Omental fat pad (tissue), 4 donors: ENCODE data around the gene TMEM161A. TPM values are rescaled to one million over a fixed set of nuclear protein-coding genes. Genes with fewer than 3 reads are reported as not detected.

Experiments
- ATAC-seq: fragments of 150-250 bp; one replicate; pipeline ENCODE4 v1.9.1; 2016; ENCODE audit warnings: mild to moderate bottlenecking, moderate library complexity; ENCODE audit not compliant: low FRiP score
- DNase-seq: peaks from one replicate; pipeline ENCODE4 v3.0.0-alpha.2; 2019; ENCODE audit warnings: low spot score
- total RNA-seq, 4 donors: library from RNA; depleted of rRNA; stranded (reverse); fragments of >200 nt; gene quantifications; one replicate each; pipeline ENCODE4 v1.1.0, GENCODE V29; 2016
- TF ChIP-seq, protein P1 (sequence below), 3 donors: fragments of 450-650 bp; IDR thresholded peaks; one replicate each; pipeline ENCODE4 v1.5.1; 2016 to 2017; ENCODE audit warnings: antibody characterized with exemption in 3 of 3, mild to moderate bottlenecking in 3 of 3, moderate library complexity in 2 of 3

The TMEM161A gene
- total RNA-seq, 4 donors from 2014 or later: 12.0 to 16.8 (median 15.8) TPM

DNA sequence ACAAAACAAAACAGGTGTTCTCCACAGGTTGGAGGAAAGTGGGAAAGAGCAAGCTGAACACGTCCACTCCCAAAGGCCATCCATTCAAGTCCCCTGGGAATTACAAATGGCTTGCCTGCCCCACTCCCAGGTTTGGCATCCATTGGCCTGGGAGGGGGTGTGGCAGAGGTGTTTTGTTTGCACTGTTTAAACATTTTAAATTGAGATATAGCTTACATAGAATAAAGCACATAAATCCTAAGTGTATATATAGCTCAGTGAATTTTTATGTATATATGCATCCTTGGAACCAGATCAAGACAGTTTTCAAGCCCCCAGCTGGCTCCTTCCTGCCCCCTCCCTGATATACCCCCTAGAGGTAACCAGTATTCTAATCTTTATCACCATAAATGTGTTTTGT is 61.8 kb downstream of the TMEM161A start:
- TF ChIP-seq, protein P1, sequence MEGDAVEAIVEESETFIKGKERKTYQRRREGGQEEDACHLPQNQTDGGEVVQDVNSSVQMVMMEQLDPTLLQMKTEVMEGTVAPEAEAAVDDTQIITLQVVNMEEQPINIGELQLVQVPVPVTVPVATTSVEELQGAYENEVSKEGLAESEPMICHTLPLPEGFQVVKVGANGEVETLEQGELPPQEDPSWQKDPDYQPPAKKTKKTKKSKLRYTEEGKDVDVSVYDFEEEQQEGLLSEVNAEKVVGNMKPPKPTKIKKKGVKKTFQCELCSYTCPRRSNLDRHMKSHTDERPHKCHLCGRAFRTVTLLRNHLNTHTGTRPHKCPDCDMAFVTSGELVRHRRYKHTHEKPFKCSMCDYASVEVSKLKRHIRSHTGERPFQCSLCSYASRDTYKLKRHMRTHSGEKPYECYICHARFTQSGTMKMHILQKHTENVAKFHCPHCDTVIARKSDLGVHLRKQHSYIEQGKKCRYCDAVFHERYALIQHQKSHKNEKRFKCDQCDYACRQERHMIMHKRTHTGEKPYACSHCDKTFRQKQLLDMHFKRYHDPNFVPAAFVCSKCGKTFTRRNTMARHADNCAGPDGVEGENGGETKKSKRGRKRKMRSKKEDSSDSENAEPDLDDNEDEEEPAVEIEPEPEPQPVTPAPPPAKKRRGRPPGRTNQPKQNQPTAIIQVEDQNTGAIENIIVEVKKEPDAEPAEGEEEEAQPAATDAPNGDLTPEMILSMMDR (IDR thresholded peaks at IDR 0.05): no peak
- no peak for DNase-seq
- no peak for ATAC-seq

DNA sequence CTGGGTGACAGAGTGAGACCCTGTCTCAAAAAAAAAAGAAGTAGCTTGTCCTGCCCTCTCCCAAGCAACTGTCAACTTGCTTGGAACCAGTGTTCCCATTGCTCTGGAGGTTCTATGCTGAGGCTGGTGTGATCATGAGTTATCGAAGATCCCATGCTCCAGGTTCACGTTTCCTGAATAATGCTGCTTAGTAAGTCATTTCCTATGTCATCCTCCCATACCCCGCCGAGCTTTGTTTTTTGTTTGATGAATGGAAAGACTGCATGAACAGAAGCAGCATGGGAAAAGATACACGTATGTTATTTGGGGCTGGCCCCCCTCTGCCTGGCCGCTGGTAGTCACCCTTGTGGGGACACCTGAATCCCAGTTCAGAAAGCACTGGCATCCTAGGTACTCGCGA is 63.2 kb downstream of the TMEM161A start:
- ATAC-seq (no peak), DNase-seq (no peak)
- TF ChIP-seq, protein P1 (IDR thresholded peaks at IDR 0.05): no peak

DNA sequence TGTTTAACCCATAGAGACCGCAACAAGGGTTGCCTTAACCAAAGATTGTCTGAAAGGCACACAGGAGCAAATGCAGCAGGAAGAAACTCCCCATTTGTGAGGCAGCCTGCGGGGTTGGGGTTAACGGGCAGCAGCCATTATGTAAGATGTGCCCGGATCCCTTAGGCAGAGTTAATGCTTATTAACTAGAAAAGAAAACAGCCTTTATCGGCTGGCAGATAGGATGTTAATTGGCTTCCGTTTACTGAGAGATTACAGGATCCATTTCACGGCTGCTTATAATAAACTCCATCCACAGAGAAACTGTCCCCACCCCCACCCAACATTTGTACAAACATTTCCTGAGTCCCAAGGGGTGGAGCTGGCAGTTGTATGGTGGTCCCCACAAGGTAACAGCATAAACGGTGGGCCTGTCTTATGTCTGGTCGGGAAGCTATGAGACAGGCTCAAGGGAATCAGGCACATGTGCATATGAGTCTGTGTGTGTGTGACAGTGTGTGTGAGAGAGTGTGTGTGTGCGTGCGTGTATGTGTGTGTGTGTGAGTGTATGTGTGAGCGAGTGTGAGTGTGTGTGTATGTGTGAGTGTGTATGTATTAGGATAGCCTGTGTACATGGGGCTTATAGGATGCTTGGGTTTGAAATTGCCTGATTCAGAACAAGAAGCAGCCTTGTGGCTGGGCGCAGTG is 63.9 kb downstream of the TMEM161A start:
- ATAC-seq: no peak
- no peak for DNase-seq
- TF ChIP-seq, protein P1 (IDR thresholded peaks at IDR 0.05): no peak

DNA sequence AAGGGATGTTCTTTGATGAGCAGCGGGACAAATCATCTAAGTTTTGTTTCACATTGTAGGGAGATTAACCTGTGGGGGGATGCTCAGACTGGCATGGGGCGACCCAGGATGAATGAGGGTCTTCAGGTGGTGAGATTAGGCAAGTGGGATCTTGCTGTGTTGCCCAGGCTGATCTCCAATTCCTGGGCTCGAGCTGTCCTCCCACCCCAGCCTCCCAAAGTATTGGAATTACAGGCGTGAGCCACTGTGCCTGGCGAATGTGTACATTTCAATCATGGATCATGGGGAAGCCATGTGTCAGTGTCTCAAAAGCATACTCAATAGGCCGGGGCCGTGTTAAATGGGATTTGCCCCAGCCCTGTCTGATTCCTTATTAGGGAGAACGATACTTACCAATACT is 66.4 kb downstream of the TMEM161A start:
- ATAC-seq (no peak), DNase-seq (no peak)
- TF ChIP-seq, protein P1 (IDR thresholded peaks at IDR 0.05): no peak

Other genes with a start within 250 kb of the TMEM161A start
- under 1 TPM in 2 of 4 donors, not detected in 2; 0.19 to 0.24 TPM for gene CERS1, start 242.3 kb downstream of the TMEM161A start, total RNA-seq
- 100 to 1,000 TPM; 158 to 202 (median 169) TPM for gene COPE, start 219.1 kb downstream of the TMEM161A start, total RNA-seq
- gene DDX49, start 218.8 kb downstream of the TMEM161A start, total RNA-seq: 10 to 100 TPM; 29.8 to 73.9 (median 36.6) TPM
- gene HOMER3, start 197.3 kb downstream of the TMEM161A start, total RNA-seq: 10 to 100 TPM; 16.6 to 47.8 (median 40.6) TPM
- 10 to 100 TPM; 30.3 to 54.5 (median 36.3) TPM for gene SUGP2, start 105.0 kb downstream of the TMEM161A start, total RNA-seq
- 10 to 100 TPM; 16.9 to 39.5 (median 25.4) TPM for gene ARMC6, start 104.9 kb downstream of the TMEM161A start, total RNA-seq
- 1 to 10 TPM; 4.7 to 9.9 (median 7.4) TPM for gene SLC25A42, start 74.5 kb downstream of the TMEM161A start, total RNA-seq
- under 1 TPM in 1 of 4 donors, not detected in 3; 0.28 TPM for gene MEF2B, start 31.8 kb upstream of the TMEM161A start, total RNA-seq
- 10 to 100 TPM; 16.8 to 29.8 (median 19.9) TPM for gene BORCS8, start 53.7 kb upstream of the TMEM161A start, total RNA-seq
- 10 to 100 TPM; 31.2 to 46.8 (median 42.3) TPM for gene RFXANK, start 53.8 kb upstream of the TMEM161A start, total RNA-seq
- 10 to 100 TPM in 3 of 4 donors, 1 to 10 TPM in 1; 7.9 to 22.9 (median 15.7) TPM for gene NR2C2AP, start 64.9 kb upstream of the TMEM161A start, total RNA-seq
- not detected for gene NCAN, start 73.5 kb upstream of the TMEM161A start, total RNA-seq
- under 1 TPM in 2 of 4 donors, not detected in 2; 0.31 to 0.47 TPM for gene TM6SF2, start 134.8 kb upstream of the TMEM161A start, total RNA-seq
- gene SUGP1, start 182.0 kb upstream of the TMEM161A start, total RNA-seq: 10 to 100 TPM; 22.8 to 31.2 (median 24.8) TPM
- 10 to 100 TPM; 27.6 to 78.5 (median 44.3) TPM for gene MAU2, start 182.4 kb upstream of the TMEM161A start, total RNA-seq